OCI-LY1 (cell line): ENCODE measurements around the gene CFAP77.
"Not testable (repeated sequence)": the region's sequence is repeated elsewhere in the genome, so short reads cannot be mapped to it uniquely, and the experiment has no call there.

Experiments
- EZH2 ChIP-seq: fragments of 200-600 bp; sonication (generic), shearing (Covaris generic); IDR thresholded peaks from 2 replicates; pipeline ENCODE4 v1.8.0; 2017; ENCODE audit warnings: borderline replicate concordance, mixed run types, mild to moderate bottlenecking, antibody characterized with exemption, low read length, moderate library complexity, mixed read lengths
- TF ChIP-seq, protein P1 (sequence below): fragments of 200-600 bp; sonication (generic), shearing (Covaris generic); IDR thresholded peaks from 2 replicates; pipeline ENCODE4 v1.5.1; 2017; ENCODE audit warnings: mild to moderate bottlenecking, antibody characterized with exemption, low read length, moderate library complexity, mixed read lengths

DNA sequence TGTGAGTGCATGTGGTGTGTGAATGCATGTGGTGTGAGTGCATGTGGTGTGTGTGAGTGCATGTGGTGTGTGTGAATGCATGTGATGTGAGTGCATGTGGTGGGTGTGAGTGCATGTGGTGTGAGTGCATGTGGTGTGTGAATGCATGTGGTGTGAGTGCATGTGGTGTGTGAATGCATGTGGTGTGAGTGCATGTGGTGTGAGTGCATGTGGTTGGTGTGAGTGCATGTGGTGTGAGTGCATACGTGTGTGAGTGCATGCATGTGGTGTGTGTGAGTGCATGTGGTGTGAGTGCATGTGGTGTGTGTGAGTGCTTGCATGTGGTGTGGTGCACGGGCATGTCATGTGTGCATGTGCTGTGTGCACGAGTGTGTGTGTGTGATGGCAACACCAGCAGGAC, 31.6 kb upstream of the CFAP77 start:
- TF ChIP-seq, protein P1, sequence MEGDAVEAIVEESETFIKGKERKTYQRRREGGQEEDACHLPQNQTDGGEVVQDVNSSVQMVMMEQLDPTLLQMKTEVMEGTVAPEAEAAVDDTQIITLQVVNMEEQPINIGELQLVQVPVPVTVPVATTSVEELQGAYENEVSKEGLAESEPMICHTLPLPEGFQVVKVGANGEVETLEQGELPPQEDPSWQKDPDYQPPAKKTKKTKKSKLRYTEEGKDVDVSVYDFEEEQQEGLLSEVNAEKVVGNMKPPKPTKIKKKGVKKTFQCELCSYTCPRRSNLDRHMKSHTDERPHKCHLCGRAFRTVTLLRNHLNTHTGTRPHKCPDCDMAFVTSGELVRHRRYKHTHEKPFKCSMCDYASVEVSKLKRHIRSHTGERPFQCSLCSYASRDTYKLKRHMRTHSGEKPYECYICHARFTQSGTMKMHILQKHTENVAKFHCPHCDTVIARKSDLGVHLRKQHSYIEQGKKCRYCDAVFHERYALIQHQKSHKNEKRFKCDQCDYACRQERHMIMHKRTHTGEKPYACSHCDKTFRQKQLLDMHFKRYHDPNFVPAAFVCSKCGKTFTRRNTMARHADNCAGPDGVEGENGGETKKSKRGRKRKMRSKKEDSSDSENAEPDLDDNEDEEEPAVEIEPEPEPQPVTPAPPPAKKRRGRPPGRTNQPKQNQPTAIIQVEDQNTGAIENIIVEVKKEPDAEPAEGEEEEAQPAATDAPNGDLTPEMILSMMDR = not testable (repeated sequence)
- not testable (repeated sequence) for TF ChIP-seq EZH2
